C4-2B (cell line): ENCODE measurements around the gene SERINC5.

Experiments
- ZFX ChIP-seq: fragments of 450-650 bp; IDR thresholded peaks from 2 replicates; pipeline ENCODE4 v1.6.1; 2017
- TF ChIP-seq, protein P1 (sequence below): fragments of 450-650 bp; conservative IDR thresholded peaks from 2 replicates; pipeline ENCODE4 v1.5.1; 2017; ENCODE audit warnings: mild to moderate bottlenecking

DNA sequence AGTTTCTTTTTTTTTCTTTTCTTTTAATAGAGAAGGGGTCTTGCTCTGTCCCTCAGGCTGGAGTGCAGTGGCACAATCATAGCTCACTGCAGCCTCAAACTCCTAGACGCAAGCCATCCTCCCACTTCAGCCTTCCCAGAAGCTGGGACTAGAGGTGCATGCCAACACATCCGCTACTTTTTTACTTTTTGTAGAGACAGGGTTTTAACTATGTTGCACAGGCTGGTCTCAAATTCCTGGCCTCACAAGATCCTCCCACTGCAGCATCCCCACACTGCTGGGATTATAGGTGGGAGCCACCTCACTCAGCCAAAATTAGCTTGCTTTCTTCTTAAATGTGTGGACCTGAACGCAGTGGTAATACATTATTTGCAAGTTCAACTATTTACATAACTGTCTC, 66.1 kb downstream of the SERINC5 start:
- TF ChIP-seq, protein P1, sequence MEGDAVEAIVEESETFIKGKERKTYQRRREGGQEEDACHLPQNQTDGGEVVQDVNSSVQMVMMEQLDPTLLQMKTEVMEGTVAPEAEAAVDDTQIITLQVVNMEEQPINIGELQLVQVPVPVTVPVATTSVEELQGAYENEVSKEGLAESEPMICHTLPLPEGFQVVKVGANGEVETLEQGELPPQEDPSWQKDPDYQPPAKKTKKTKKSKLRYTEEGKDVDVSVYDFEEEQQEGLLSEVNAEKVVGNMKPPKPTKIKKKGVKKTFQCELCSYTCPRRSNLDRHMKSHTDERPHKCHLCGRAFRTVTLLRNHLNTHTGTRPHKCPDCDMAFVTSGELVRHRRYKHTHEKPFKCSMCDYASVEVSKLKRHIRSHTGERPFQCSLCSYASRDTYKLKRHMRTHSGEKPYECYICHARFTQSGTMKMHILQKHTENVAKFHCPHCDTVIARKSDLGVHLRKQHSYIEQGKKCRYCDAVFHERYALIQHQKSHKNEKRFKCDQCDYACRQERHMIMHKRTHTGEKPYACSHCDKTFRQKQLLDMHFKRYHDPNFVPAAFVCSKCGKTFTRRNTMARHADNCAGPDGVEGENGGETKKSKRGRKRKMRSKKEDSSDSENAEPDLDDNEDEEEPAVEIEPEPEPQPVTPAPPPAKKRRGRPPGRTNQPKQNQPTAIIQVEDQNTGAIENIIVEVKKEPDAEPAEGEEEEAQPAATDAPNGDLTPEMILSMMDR = no peak
- no peak for TF ChIP-seq ZFX
